BE2C (cell line): ENCODE data around the gene NSUN4.
A peak's percentile ranks its signal among the peaks of the same experiment; 100 is the strongest.

Experiments used
- DNase-seq: peaks from one replicate; pipeline ENCODE4 v3.0.0-alpha.2; 2020
- H3K27me3 ChIP-seq: fragments of 250-450 bp; sonication (Bioruptor Pico); 2 replicates; pipeline ENCODE4 v1.5.1; 2020; ENCODE audit warnings: mild to moderate bottlenecking
- H3K36me3 ChIP-seq: fragments of 250-450 bp; sonication (Bioruptor Pico); 2 replicates; pipeline ENCODE4 v1.5.1; 2020; ENCODE audit warnings: mild to moderate bottlenecking
- H3K4me1 ChIP-seq: fragments of 250-450 bp; sonication (Bioruptor Pico); 2 replicates; pipeline ENCODE4 v1.5.1; 2020
- H3K4me3 ChIP-seq: 2 replicates; pipeline ENCODE4 v1.5.1; 2011; ENCODE audit warnings: low read depth, low read length
- H3K9me3 ChIP-seq: fragments of 250-450 bp; sonication (Bioruptor Pico); 2 replicates; pipeline ENCODE4 v1.5.1; 2020
- TF ChIP-seq, protein P1 (sequence below): IDR thresholded peaks from 2 replicates; pipeline ENCODE4 v1.5.1; 2012; ENCODE audit warnings: mild to moderate bottlenecking, low read depth, low read length

Gene NSUN4

DNA sequence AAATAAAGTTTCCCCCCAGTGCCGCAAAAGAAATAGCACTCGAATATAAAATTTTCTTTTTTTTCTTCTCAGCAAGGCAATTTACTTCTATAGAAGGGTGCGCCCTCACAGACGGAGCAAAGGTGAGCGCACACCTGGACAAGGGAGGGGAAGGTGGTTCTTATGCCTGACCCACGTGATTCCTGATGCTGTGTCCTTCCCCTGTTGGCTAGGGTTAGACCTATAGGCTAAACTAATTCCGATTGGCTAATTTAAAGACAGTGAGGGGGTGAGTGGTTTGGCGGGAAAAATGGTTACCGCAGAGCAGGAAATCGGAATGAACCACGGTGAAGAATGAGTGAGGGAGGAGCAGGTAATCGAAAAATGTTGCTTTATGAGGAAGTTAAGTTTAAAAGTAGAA, 52.9 kb downstream of the NSUN4 start:
- no peak for DNase-seq
- Histone ChIP-seq H3K4me3 (no peak overlapping the region), H3K36me3 (no peaks in the 10 kb centered on the region), H3K4me1 (no peaks in the 10 kb centered on the region), H3K9me3 (no peaks in the 10 kb centered on the region), H3K27me3 (no peaks in the 10 kb centered on the region)
- TF ChIP-seq, protein P1, sequence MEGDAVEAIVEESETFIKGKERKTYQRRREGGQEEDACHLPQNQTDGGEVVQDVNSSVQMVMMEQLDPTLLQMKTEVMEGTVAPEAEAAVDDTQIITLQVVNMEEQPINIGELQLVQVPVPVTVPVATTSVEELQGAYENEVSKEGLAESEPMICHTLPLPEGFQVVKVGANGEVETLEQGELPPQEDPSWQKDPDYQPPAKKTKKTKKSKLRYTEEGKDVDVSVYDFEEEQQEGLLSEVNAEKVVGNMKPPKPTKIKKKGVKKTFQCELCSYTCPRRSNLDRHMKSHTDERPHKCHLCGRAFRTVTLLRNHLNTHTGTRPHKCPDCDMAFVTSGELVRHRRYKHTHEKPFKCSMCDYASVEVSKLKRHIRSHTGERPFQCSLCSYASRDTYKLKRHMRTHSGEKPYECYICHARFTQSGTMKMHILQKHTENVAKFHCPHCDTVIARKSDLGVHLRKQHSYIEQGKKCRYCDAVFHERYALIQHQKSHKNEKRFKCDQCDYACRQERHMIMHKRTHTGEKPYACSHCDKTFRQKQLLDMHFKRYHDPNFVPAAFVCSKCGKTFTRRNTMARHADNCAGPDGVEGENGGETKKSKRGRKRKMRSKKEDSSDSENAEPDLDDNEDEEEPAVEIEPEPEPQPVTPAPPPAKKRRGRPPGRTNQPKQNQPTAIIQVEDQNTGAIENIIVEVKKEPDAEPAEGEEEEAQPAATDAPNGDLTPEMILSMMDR: no peak

DNA sequence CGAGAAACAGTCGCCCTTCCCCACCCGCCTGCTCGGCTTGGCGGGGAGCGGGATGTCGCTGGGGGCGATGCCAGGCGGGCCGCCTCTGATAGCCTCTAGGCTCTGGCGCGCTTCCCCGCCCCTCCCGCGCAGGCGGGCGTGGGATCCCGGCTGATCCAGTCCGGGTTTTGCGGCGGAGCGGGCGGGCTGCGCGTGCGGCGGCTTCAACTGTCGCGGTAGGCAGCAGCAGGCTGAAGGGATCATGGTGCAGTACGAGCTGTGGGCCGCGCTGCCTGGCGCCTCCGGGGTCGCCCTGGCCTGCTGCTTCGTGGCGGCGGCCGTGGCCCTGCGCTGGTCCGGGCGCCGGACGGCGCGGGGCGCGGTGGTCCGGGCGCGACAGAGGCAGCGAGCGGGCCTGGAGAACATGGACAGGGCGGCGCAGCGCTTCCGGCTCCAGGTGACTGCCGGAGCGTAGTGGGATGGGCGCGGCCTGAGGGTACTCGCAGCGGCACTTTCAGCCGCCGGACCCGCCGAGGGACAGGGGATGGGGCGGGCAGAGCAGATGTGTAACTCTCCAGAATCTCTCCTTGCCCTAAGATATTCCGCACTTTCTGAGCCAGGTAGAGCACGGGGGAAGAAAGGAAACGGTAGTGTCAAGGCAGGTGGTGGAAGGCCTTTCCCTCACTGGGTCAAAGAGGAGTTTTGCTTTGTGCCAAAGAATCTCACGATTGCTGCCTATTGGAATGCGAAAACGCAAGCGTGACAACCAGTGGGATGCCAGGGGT, 53.7 kb downstream of the NSUN4 start, which contains the start of gene FAAH:
Gene FAAH, plus strand, starts transcription at position 210 of the 764 bp plus-strand sequence. Its CDS starts 32 bp downstream, at position 242.
- no peaks in the 10 kb centered on the region for H3K9me3 ChIP-seq
- H3K4me3 ChIP-seq: peak within 1 kb of the TSS; percentile 48
- no peaks in the 10 kb centered on the region for H3K4me1 ChIP-seq
- H3K27me3 ChIP-seq: no peaks in the 10 kb centered on the region
- peak; percentile 72 for DNase-seq
- no peaks in the 10 kb centered on the region for H3K36me3 ChIP-seq
- TF ChIP-seq, protein P1: no peak

GRCh38 chr1:46394872-46395465, 54.4 kb downstream of the NSUN4 start:
- Histone ChIP-seq H3K4me1 (no peaks in the 10 kb centered on the region), H3K27me3 (no peaks in the 10 kb centered on the region), H3K36me3 (no peaks in the 10 kb centered on the region), H3K4me3 (peak overlapping the region; percentile 48), H3K9me3 (no peaks in the 10 kb centered on the region)
- TF ChIP-seq, protein P1: no peak
- DNase-seq: no peak

DNA sequence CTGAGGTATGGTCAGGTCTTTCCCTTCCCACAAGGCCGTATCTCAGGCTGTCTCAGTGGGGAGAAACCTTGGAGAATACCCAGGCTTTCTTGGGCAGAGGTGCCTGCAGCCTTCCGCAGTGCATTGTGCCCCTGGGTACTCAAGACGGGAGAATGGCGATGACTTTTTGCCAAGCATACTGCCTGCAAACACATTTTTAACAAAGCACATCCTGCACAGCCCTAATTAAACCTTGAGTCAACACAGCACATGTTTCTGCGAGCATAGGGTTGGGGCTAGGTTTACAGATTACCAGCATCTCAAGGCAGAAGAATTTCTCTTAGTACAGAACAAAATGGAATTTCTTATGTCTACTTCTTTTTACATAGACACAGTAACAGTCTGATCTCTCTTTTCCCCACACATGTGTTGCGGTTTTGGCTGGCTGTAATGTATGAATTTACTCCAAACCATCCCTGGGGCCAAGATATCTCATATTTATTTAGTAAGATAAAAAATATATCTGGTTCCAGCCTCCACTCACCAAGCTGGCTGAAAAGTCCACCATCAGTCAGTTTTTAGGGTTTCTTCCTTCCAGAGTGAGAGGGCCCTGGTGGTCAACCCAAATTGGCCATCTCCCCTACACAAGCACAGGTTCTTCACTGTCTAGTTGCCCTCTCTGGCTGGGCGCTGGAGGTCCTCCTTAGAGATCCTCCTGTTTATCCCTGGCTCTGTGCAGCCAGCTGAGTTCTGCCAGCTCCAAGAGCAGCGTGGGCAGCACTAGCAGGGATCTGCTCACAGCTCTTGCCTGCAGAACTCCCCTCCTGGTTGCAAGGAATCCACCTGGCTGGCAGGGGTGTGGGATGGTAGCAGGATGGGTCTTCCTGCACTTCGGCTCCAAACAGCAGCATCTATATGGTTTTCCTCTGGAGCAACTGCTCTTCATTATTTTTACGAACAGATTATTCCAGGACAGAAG, 56.1 kb downstream of the NSUN4 start:
- DNase-seq: no peak
- no peaks in the 10 kb centered on the region for H3K4me1 ChIP-seq
- H3K4me3 ChIP-seq: no peak overlapping the region
- no peaks in the 10 kb centered on the region for H3K27me3 ChIP-seq
- no peaks in the 10 kb centered on the region for H3K9me3 ChIP-seq
- TF ChIP-seq, protein P1: no peak
- H3K36me3 ChIP-seq: no peaks in the 10 kb centered on the region

DNA sequence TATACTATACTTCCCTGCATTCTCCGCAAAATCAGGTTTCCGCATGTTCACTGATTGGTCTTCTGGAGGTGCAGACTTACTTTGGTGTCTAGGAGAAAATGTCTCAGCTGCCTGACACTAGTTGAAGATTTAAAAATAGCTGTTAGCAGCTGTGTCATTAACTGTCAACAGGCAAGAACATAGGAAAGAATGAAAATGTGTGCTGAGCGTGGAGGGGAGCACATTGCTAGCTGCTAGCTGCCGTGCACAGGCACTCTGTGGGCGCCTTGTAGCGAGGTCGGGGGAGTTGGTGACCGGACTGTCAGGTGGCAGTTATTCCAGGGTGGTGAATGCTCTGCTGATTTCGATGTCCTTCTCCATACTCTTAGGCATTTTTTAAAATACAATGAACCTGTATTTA, 58.7 kb downstream of the NSUN4 start:
- no peak for DNase-seq
- no peaks in the 10 kb centered on the region for H3K27me3 ChIP-seq
- no peaks in the 10 kb centered on the region for H3K36me3 ChIP-seq
- H3K4me1 ChIP-seq: no peaks in the 10 kb centered on the region
- H3K4me3 ChIP-seq: no peak overlapping the region
- TF ChIP-seq, protein P1: no peak
- H3K9me3 ChIP-seq: no peaks in the 10 kb centered on the region
